Activated T-helper 1 cell treated with anti-CD3 and anti-CD28 coated beads, Interleukin-12 subunit alpha, Interleukin-12 subunit beta, Interleukin-2, Interleukin-4 antibody, amounts not matched to agents 30 ng/mL and 10 ng/mL and 1 ng/mL, durations not matched to agents 14 hours and 24 hours and 36 hours (primary cell): ENCODE measurements around the gene PTCRA. TPM values are rescaled to one million over a fixed set of nuclear protein-coding genes. Genes with fewer than 3 reads are reported as not detected.
"Not testable (repeated sequence)": the region's sequence is repeated elsewhere in the genome, so short reads cannot be mapped to it uniquely, and the experiment has no call there.

ENCODE experiments used
- DNase-seq: peaks from one replicate; pipeline ENCODE4 v3.0.0; 2021; ENCODE audit warnings: low spot score
- H3K27ac Mint-ChIP-seq: one replicate; pipeline ENCODE4 v1.8.0; 2021; ENCODE audit warnings: mild to moderate bottlenecking, mixed read lengths
- H3K27me3 Mint-ChIP-seq: one replicate; pipeline ENCODE4 v1.8.0; 2022; ENCODE audit warnings: mild to moderate bottlenecking, moderate library complexity, mixed read lengths; ENCODE audit not compliant: insufficient read depth
- H3K36me3 Mint-ChIP-seq: one replicate; pipeline ENCODE4 v1.8.0; 2021; ENCODE audit warnings: low read depth, mixed read lengths
- H3K4me1 Mint-ChIP-seq: one replicate; pipeline ENCODE4 v1.8.0; 2021; ENCODE audit warnings: low read depth, mixed read lengths
- H3K4me3 Mint-ChIP-seq: one replicate; pipeline ENCODE4 v1.8.0; 2021; ENCODE audit warnings: mild to moderate bottlenecking, moderate library complexity, mixed read lengths
- H3K9me3 Mint-ChIP-seq: one replicate; pipeline ENCODE4 v1.8.0; 2021; ENCODE audit warnings: mixed read lengths
- intact Hi-C: fragments of 100-400 bp; cut with micrococcal nuclease; formaldehyde crosslinking; loops from one replicate; pipeline ENCODE4 v1.15.1; 2024
- total RNA-seq: library from RNA; stranded (reverse); gene quantifications from 2 replicates; pipeline ENCODE4 v1.2.3, GENCODE V29; 2022

Gene PTCRA
- total RNA-seq, 1 donor from 2014 or later, result not detected

GRCh38 chr6:42890311-42891198, 25.3 kb upstream of the PTCRA start:
- Mint-ChIP-seq H3K27me3 (no peaks in the 10 kb centered on the region), H3K9me3 (no peaks in the 10 kb centered on the region), H3K4me1 (peaks cover 12% of the 10 kb centered on the region), H3K4me3 (peak overlapping the region; percentile 84), H3K36me3 (peaks cover 22% of the 10 kb centered on the region), H3K27ac (peak overlapping the region; percentile 89)
- DNase-seq, result peak; percentile 86
- intact Hi-C loops, result loop anchor here (1.0 to 5.0 kb wide), 6 partner anchors 9 to 323 kb away; partner anchors contain the start of genes CNPY3, RPL7L1, SRF and TBCC

- H3K4me3 Mint-ChIP-seq, result peak overlapping the region; percentile 84
- no peaks in the 10 kb centered on the region for H3K27me3 Mint-ChIP-seq
- no peak for DNase-seq
- peaks cover 15% of the 10 kb centered on the region for H3K36me3 Mint-ChIP-seq
- intact Hi-C loops, result loop anchor here (5.0 kb wide), 1 partner anchor 324 kb away; no protein-coding TSS in a partner anchor
- peak overlapping the region; percentile 89 for H3K27ac Mint-ChIP-seq
- H3K9me3 Mint-ChIP-seq, result no peaks in the 10 kb centered on the region
- peaks cover 12% of the 10 kb centered on the region for H3K4me1 Mint-ChIP-seq
Observed at GRCh38 chr6:42891199-42891722, 24.6 kb upstream of the PTCRA start.

GRCh38 chr6:42894041-42894828, 21.6 kb upstream of the PTCRA start:
- intact Hi-C loops, result loop anchor here (5.0 kb wide), 1 partner anchor 327 kb away; no protein-coding TSS in a partner anchor
- H3K36me3 Mint-ChIP-seq, H3K4me3 Mint-ChIP-seq, H3K27ac Mint-ChIP-seq, H3K9me3 Mint-ChIP-seq, DNase-seq, H3K27me3 Mint-ChIP-seq: not testable (repeated sequence)
- H3K4me1 Mint-ChIP-seq, result peaks cover 19% of the 10 kb centered on the region

DNA sequence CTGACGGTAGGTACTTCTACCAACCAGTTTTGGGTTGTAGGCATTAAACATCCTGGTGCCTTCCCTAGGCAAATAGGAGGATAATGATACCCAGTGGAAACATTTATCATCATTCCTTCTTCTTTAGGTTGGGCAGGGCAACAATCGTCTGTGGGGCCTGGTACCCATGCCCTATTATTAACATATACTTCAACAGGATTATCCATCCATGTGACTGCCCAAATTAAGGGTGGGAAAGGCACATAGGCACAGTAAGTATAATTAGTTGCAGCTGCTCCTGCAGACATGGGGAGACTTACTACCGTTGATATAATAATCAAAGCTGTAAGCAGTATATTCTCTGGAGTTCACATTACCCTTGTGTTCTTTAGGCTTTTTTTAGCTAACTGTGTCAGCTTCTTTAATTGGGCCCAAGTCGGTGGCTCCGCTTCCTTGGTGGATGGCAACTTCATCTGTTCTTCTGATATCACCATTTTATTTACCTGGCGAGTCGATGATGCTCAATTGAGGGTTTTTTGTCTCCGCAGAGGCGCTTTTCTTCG, 19.6 kb upstream of the PTCRA start:
- no peak overlapping the region for H3K4me3 Mint-ChIP-seq
- no peaks in the 10 kb centered on the region for H3K9me3 Mint-ChIP-seq
- H3K27me3 Mint-ChIP-seq, result no peaks in the 10 kb centered on the region
- peaks cover 9% of the 10 kb centered on the region for H3K4me1 Mint-ChIP-seq
- no peak for DNase-seq
- intact Hi-C loops, result no loop called here
- H3K36me3 Mint-ChIP-seq, result no peaks in the 10 kb centered on the region
- no peak overlapping the region for H3K27ac Mint-ChIP-seq

DNA sequence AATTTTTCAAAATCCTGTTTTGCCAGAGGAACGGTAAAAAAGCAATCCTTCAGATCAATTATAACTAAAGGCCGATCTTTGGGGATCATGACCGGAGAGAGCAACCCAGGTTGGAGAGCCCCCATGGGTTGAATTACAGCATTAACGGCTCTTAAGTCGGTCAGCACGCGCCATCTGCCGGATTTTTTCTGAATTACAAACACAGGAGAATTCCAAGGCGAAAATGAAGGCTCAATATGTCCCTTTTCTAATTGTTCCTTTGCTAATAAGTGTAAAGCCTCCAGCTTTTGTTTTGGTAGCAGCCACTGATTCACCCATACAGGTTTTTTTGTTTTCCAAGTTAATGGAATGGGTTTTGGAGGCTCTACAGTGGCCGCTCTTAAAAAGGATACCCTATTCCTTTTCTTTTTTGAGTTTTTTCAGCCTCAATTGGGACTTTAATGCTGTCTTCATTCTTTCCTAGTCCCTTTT, 16.9 kb upstream of the PTCRA start:
- Mint-ChIP-seq H3K27me3 (no peaks in the 10 kb centered on the region), H3K4me1 (peaks cover 19% of the 10 kb centered on the region), H3K36me3 (no peaks in the 10 kb centered on the region), H3K27ac (no peak overlapping the region), H3K9me3 (no peaks in the 10 kb centered on the region), H3K4me3 (no peak overlapping the region)
- peak; percentile 62 for DNase-seq
- intact Hi-C loops, result loop anchor here (1.0 kb wide), 4 partner anchors 9 to 238 kb away; partner anchors contain the start of gene RPL7L1

DNA sequence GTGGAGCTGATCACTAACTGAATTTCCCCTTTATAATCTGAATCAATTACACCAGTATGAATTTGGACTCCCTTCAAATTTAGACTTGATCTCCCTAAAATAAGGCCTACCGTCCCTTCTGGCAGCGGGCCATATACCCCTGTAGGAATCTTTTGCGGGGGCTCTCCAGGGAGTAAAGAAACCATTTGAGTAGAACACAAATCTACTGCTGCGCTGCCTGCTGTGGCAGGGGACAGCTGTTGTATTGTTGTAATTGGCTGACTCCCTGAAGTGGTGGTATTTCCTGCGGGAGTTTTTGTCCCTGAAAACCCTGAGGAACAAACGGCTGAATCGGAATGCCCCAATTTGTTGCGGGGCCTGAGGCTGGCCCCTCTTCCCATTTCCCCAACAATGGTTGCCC, 16.0 kb upstream of the PTCRA start:
- Mint-ChIP-seq H3K36me3 (no peaks in the 10 kb centered on the region), H3K27ac (no peak overlapping the region), H3K27me3 (no peaks in the 10 kb centered on the region), H3K9me3 (no peaks in the 10 kb centered on the region), H3K4me3 (no peak overlapping the region), H3K4me1 (peaks cover 19% of the 10 kb centered on the region)
- no peak for DNase-seq
- intact Hi-C loops, result loop anchor here (1.0 to 5.0 kb wide), 7 partner anchors 10 to 239 kb away; partner anchors contain the start of genes GNMT, PPP2R5D, RPL7L1 and RRP36

DNA sequence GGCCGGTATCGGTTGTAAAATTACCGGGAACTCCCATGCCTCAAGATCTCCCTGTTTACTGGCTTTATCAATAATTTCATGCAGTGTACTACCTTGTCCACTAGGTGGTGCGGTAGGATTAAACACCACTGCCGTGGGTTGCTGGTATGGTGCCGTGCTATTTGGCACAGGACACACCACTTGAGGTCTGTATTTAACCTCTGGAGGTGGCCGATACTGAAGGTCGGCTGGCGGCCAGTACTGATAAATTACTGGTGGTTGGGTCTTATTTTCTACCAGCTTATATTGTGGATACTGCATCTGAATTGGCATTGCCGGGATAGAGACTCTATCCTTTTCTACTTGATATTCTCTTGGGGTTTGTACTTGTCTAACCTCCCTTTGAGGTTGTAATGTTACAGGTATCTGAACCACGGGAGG, 14.3 kb upstream of the PTCRA start:
- no peaks in the 10 kb centered on the region for H3K27me3 Mint-ChIP-seq
- H3K36me3 Mint-ChIP-seq, result no peaks in the 10 kb centered on the region
- H3K9me3 Mint-ChIP-seq, result no peaks in the 10 kb centered on the region
- no peak overlapping the region for H3K4me3 Mint-ChIP-seq
- peak; percentile 72 for DNase-seq
- H3K4me1 Mint-ChIP-seq, result peaks cover 19% of the 10 kb centered on the region
- intact Hi-C loops, result loop anchor here (1.0 to 5.0 kb wide), 7 partner anchors 28 to 242 kb away; partner anchors contain the start of genes CNPY3, GNMT, PEX6 and PPP2R5D
- H3K27ac Mint-ChIP-seq, result no peak overlapping the region

GRCh38 chr6:42902429-42903263, 13.2 kb upstream of the PTCRA start:
- not testable (repeated sequence) for H3K9me3 Mint-ChIP-seq, H3K27me3 Mint-ChIP-seq, H3K4me3 Mint-ChIP-seq, H3K27ac Mint-ChIP-seq, DNase-seq, H3K36me3 Mint-ChIP-seq
- H3K4me1 Mint-ChIP-seq, result peaks cover 19% of the 10 kb centered on the region
- intact Hi-C loops, result loop anchor here (5.0 kb wide), 1 partner anchor 60 kb away; the partner anchor contains the start of gene GNMT

- no peaks in the 10 kb centered on the region for H3K9me3 Mint-ChIP-seq
- H3K4me3 Mint-ChIP-seq, result no peak overlapping the region
- no peak overlapping the region for H3K27ac Mint-ChIP-seq
- H3K4me1 Mint-ChIP-seq, result peaks cover 13% of the 10 kb centered on the region
- no peaks in the 10 kb centered on the region for H3K36me3 Mint-ChIP-seq
- intact Hi-C loops, result loop anchor here (5.0 kb wide), 1 partner anchor 58 kb away; the partner anchor contains the start of gene GNMT
- no peak for DNase-seq
- H3K27me3 Mint-ChIP-seq, result no peaks in the 10 kb centered on the region
Observed at GRCh38 chr6:42904467-42904866, 11.4 kb upstream of the PTCRA start.

GRCh38 chr6:42907336-42907735, 8.5 kb upstream of the PTCRA start:
- intact Hi-C loops, result no loop called here

DNA sequence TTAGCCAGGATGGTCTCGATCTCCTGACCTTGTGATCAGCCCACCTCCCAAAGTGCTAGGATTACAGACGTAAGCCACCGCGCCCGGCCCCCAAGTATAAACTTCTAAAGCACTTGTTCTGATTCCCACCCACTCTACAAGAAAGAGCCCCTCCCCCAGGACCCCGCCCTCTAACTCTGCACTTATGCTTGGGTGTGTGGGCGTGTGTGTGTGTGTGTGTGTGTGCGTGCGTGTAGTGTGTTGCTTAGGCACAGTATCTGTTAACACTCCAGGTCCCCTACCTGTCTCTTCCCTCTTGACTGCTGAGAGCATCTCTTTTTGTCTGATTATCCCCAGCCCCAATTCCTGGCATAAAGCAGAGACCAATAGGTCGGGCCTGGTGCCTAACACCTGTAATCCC, 6.0 kb upstream of the PTCRA start:
- Mint-ChIP-seq H3K27ac (no peak overlapping the region), H3K27me3 (peaks cover 23% of the 10 kb centered on the region), H3K9me3 (no peaks in the 10 kb centered on the region), H3K36me3 (no peaks in the 10 kb centered on the region), H3K4me1 (no peaks in the 10 kb centered on the region), H3K4me3 (no peak overlapping the region)
- no peak for DNase-seq
- intact Hi-C loops, result no loop called here

More at GRCh38 chr6:42907336-42907735, 8.5 kb upstream of the PTCRA start:
- H3K4me3 Mint-ChIP-seq, result no peak overlapping the region
- H3K27ac Mint-ChIP-seq, result no peak overlapping the region
- peaks cover 1% of the 10 kb centered on the region for H3K4me1 Mint-ChIP-seq
- DNase-seq, result no peak
- H3K36me3 Mint-ChIP-seq, result no peaks in the 10 kb centered on the region
- H3K9me3 Mint-ChIP-seq, result no peaks in the 10 kb centered on the region
- peaks cover 9% of the 10 kb centered on the region for H3K27me3 Mint-ChIP-seq
